ENCODE results near the gene PCDHGC5. TPM values are rescaled to one million over a fixed set of nuclear protein-coding genes. Genes with fewer than 3 reads are reported as not detected.

PCDHGC5 gene
- total RNA-seq, 1 experiment from 2014 or later, result 3.4 TPM

DNA sequence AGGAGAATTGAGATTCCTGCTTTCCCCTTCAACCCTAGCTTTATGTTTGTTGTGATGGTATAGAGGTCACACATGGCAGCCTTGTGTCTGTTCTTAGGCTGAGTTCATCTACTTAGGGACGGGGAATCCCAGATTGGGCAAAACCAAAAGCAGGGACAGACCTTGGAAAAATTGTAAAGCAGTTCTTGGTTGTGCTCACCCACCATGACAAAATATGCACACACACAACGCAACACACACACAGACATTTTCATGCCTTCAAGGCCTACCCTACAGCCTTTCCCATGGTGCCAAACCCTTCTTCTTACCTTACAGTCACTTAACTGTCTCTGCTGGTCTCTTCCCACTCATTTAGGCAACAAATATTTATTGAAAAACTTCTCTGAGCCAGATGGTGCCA lies 14.8 kb downstream of the PCDHGC5 start:
- TF ChIP-seq, protein P1, sequence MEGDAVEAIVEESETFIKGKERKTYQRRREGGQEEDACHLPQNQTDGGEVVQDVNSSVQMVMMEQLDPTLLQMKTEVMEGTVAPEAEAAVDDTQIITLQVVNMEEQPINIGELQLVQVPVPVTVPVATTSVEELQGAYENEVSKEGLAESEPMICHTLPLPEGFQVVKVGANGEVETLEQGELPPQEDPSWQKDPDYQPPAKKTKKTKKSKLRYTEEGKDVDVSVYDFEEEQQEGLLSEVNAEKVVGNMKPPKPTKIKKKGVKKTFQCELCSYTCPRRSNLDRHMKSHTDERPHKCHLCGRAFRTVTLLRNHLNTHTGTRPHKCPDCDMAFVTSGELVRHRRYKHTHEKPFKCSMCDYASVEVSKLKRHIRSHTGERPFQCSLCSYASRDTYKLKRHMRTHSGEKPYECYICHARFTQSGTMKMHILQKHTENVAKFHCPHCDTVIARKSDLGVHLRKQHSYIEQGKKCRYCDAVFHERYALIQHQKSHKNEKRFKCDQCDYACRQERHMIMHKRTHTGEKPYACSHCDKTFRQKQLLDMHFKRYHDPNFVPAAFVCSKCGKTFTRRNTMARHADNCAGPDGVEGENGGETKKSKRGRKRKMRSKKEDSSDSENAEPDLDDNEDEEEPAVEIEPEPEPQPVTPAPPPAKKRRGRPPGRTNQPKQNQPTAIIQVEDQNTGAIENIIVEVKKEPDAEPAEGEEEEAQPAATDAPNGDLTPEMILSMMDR (conservative IDR thresholded peaks at IDR 0.05; ENCODE audit: low read depth, low read length), result no peak
- no peak for TF ChIP-seq EZH2 (IDR thresholded peaks at IDR 0.05; ENCODE audit: borderline replicate concordance, low read depth, low read length, poor library complexity, severe bottlenecking)
- no peaks in the 10 kb centered on the region for H3K9me3 ChIP-seq (ENCODE audit: low read depth, low read length, poor library complexity, severe bottlenecking)
- BruUV-seq (replicated peaks), result no TSS peak
- peaks cover 21% of the 10 kb centered on the region for H3K36me3 ChIP-seq (ENCODE audit: insufficient read depth, low read length, poor library complexity, severe bottlenecking)
- intact Hi-C loops (cut with micrococcal nuclease; ENCODE audit: unreplicated experiment), result no loop called here
- no peak overlapping the region for H3K4me3 ChIP-seq (ENCODE audit: low read depth, low read length, poor library complexity, severe bottlenecking)
- DNase-seq (ENCODE audit: low spot score), result no peak
- H3K27me3 ChIP-seq (replicated peaks; ENCODE audit: insufficient read depth, low read depth, low read length, poor library complexity), result no peaks in the 10 kb centered on the region
- H3K27ac ChIP-seq (ENCODE audit: low read depth, low read length, poor library complexity, severe bottlenecking), result peak overlapping the region; percentile 12
- peaks cover 22% of the 10 kb centered on the region for H3K4me1 ChIP-seq (ENCODE audit: insufficient read depth, low read length, poor library complexity, severe bottlenecking)
- ChIA-PET CTCF (no interaction called here), POLR2A (ENCODE audit: low non-redundant PET) (no interaction called here)

DNA sequence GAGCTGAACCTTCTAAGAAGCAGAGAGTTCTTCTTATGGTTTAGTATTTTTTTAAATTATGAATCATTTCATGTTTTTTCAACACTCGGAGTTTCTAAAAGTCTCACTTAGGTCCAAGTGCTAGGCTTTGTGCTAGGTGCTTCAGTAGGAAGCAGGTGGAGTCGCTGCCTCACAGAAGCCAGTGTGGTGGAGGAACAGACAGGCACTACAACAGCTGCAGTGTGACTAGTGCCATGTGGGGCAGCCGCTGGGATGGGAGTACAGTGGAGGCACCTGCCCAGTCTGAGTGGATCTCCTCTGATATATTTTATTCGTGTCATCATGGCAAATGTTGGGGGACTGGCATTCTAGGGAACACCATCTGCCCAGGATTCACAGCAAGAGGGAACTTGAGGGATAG lies 15.3 kb downstream of the PCDHGC5 start:
- ChIA-PET CTCF (no interaction called here), POLR2A (ENCODE audit: low non-redundant PET) (no interaction called here)
- intact Hi-C loops (cut with micrococcal nuclease; ENCODE audit: unreplicated experiment), result no loop called here
- peaks cover 21% of the 10 kb centered on the region for H3K36me3 ChIP-seq (ENCODE audit: insufficient read depth, low read length, poor library complexity, severe bottlenecking)
- TF ChIP-seq, protein P1 (conservative IDR thresholded peaks at IDR 0.05; ENCODE audit: low read depth, low read length), result no peak
- no peak for TF ChIP-seq EZH2 (IDR thresholded peaks at IDR 0.05; ENCODE audit: borderline replicate concordance, low read depth, low read length, poor library complexity, severe bottlenecking)
- no peak overlapping the region for H3K4me3 ChIP-seq (ENCODE audit: low read depth, low read length, poor library complexity, severe bottlenecking)
- H3K4me1 ChIP-seq (ENCODE audit: insufficient read depth, low read length, poor library complexity, severe bottlenecking), result peaks cover 27% of the 10 kb centered on the region
- DNase-seq (ENCODE audit: low spot score), result no peak
- peak overlapping the region; percentile 23 for H3K27ac ChIP-seq (ENCODE audit: low read depth, low read length, poor library complexity, severe bottlenecking)
- no peaks in the 10 kb centered on the region for H3K9me3 ChIP-seq (ENCODE audit: low read depth, low read length, poor library complexity, severe bottlenecking)
- no TSS peak for BruUV-seq (replicated peaks)
- no peaks in the 10 kb centered on the region for H3K27me3 ChIP-seq (replicated peaks; ENCODE audit: insufficient read depth, low read depth, low read length, poor library complexity)

DNA sequence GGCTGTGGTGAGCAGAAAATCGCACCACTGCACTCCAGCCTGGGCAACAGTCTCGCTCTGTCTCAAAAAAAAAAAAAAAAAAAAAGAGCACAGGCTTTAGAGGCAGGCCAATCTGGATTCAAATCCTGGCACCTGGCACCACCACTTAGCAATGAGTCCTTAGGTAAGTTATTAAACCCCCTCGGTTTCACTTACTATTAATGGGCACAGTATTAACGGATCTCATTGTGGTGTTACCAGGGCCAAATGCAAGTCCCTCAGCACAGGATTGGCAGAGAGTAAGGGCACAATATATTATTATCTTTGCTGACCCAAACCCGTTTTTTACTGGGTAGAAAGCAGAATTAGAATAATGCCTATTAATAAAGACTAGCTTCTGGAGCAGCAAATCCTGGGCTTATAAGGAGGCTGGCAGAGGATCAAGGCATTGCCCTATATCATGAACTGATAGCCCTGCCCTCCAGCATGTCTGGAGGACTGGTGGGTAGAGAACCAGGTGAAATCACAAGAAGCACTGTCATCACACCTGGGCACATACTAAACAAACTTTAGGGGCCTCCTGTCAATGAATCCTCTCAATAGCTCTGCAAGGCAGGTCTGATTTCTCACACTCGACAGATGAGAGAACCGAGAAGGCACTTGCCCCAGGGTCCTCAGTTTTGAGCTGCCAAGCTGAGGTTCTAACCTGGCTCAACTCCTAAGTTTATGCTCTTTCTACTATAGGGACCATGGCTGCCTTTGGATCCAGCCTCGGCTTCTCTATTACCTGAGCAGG lies 17.7 kb downstream of the PCDHGC5 start:
- no TSS peak for BruUV-seq (replicated peaks)
- H3K27me3 ChIP-seq (replicated peaks; ENCODE audit: insufficient read depth, low read depth, low read length, poor library complexity), result no peaks in the 10 kb centered on the region
- intact Hi-C loops (cut with micrococcal nuclease; ENCODE audit: unreplicated experiment), result no loop called here
- no peak for TF ChIP-seq EZH2 (IDR thresholded peaks at IDR 0.05; ENCODE audit: borderline replicate concordance, low read depth, low read length, poor library complexity, severe bottlenecking)
- TF ChIP-seq, protein P1 (conservative IDR thresholded peaks at IDR 0.05; ENCODE audit: low read depth, low read length), result no peak
- H3K36me3 ChIP-seq (ENCODE audit: insufficient read depth, low read length, poor library complexity, severe bottlenecking), result peaks cover 30% of the 10 kb centered on the region
- peak overlapping the region; percentile 85 for H3K27ac ChIP-seq (ENCODE audit: low read depth, low read length, poor library complexity, severe bottlenecking)
- ChIA-PET CTCF (no interaction called here), POLR2A (ENCODE audit: low non-redundant PET) (no interaction called here)
- no peaks in the 10 kb centered on the region for H3K9me3 ChIP-seq (ENCODE audit: low read depth, low read length, poor library complexity, severe bottlenecking)
- no peak overlapping the region for H3K4me3 ChIP-seq (ENCODE audit: low read depth, low read length, poor library complexity, severe bottlenecking)
- DNase-seq (ENCODE audit: low spot score), result no peak
- peaks cover 35% of the 10 kb centered on the region for H3K4me1 ChIP-seq (ENCODE audit: insufficient read depth, low read length, poor library complexity, severe bottlenecking)
